CD4-positive, alpha-beta T cell (primary cell): ENCODE measurements around the gene IFNGR2. TPM values are rescaled to one million over a fixed set of nuclear protein-coding genes. Genes with fewer than 3 reads are reported as not detected.
A peak's percentile ranks its signal among the peaks of the same experiment; 100 is the strongest.

Experiments
- ATAC-seq: fragments of 200-7000 bp; cut with Tn5 transposase; one replicate; pipeline ENCODE4 v1.10.0; 2022; ENCODE audit warnings: mild to moderate bottlenecking; ENCODE audit not compliant: poor library complexity
- CTCF ChIA-PET: fragments of 350-600 bp; sonication (Branson Sonifier 250); formaldehyde crosslinking; loops from one replicate; lab custom pipeline; 2021; ENCODE audit warnings: antibody characterized with exemption, inconsistent platforms; lab: Charles Lee
- POLR2A ChIA-PET: fragments of 350-600 bp; sonication (Branson Sonifier 250); formaldehyde crosslinking; loops from one replicate; lab custom pipeline; 2021; ENCODE audit warnings: antibody characterized with exemption, inconsistent platforms; lab: Charles Lee
- DNase-seq, 14 experiments: peaks; one replicate each; pipeline ENCODE4 v3.0.0-alpha.2; 2013 to 2020; ENCODE audit warnings: mixed read lengths in 2 of 14
- H3K27ac ChIP-seq, 2 donors: one replicate each; pipeline versions ENCODE4 v1.5.1 to v1.7.0; 2013; ENCODE audit warnings: low read length in 2 of 2, low read depth in 1 of 2, mild to moderate bottlenecking in 1 of 2
- H3K27me3 ChIP-seq, 2 experiments: 1 replicate in 1 of 2; 2 replicates in 1 of 2; pipeline versions ENCODE4 v1.6.1 to v1.7.0; 2013; ENCODE audit warnings: low read length in 2 of 2, control low read depth in 1 of 2, mild to moderate bottlenecking in 1 of 2, moderate library complexity in 1 of 2; ENCODE audit not compliant: insufficient read depth in 2 of 2, control insufficient read depth in 1 of 2
- H3K36me3 ChIP-seq: one replicate; pipeline ENCODE4 v1.6.1; 2013; ENCODE audit warnings: low read length, control low read depth; ENCODE audit not compliant: insufficient read depth
- H3K4me1 ChIP-seq: one replicate; pipeline ENCODE4 v1.6.1; 2013; ENCODE audit warnings: low read length, control low read depth; ENCODE audit not compliant: insufficient read depth
- H3K4me3 ChIP-seq: one replicate; pipeline ENCODE4 v1.5.1; 2013; ENCODE audit warnings: mild to moderate bottlenecking, low read length, moderate library complexity
- H3K9me3 ChIP-seq, 2 experiments: 1 replicate in 1 of 2; 2 replicates in 1 of 2; pipeline versions ENCODE4 v1.6.1 to v1.7.0; 2013; ENCODE audit warnings: low read length in 2 of 2, mild to moderate bottlenecking in 2 of 2, control low read depth in 1 of 2, moderate library complexity in 1 of 2; ENCODE audit not compliant: control insufficient read depth in 1 of 2, insufficient read depth in 1 of 2
- H3K27ac Mint-ChIP-seq: one replicate; pipeline ENCODE4 v1.8.0; 2020; ENCODE audit warnings: mixed read lengths
- H3K27me3 Mint-ChIP-seq: one replicate; pipeline ENCODE4 v1.8.0; 2021; ENCODE audit warnings: mixed read lengths
- H3K36me3 Mint-ChIP-seq: one replicate; pipeline ENCODE4 v1.8.0; 2021; ENCODE audit warnings: low read depth, mixed read lengths
- H3K4me1 Mint-ChIP-seq: one replicate; pipeline ENCODE4 v1.8.0; 2021; ENCODE audit warnings: low read depth, mixed read lengths
- H3K4me3 Mint-ChIP-seq: one replicate; pipeline ENCODE4 v1.8.0; 2020; ENCODE audit warnings: mild to moderate bottlenecking, mixed read lengths
- H3K9me3 Mint-ChIP-seq: one replicate; pipeline ENCODE4 v1.8.0; 2020; ENCODE audit warnings: mixed read lengths
- intact Hi-C, 2 experiments: fragments of 100-400 bp; cut with DNase I in 1 of 2; cut with micrococcal nuclease in 1 of 2; formaldehyde crosslinking; loops; one replicate each; pipeline versions ENCODE4 v1.15.1 to v1.9.0; 2023 to 2025; cut with DNase I, micrococcal nuclease
- total RNA-seq, 174 experiments: library from RNA in 2 of 174; stranded (reverse) in 2 of 174; gene quantifications; one replicate each; pipeline ENCODE4 v1.2.3 and lab custom pipeline; 2021 to 2026
- TF ChIP-seq, protein P1 (sequence below): fragments of 200-600 bp; IDR thresholded peaks from one replicate; pipeline ENCODE4 v1.8.0; 2022; ENCODE audit warnings: antibody characterized with exemption, mild to moderate bottlenecking

Gene IFNGR2
- total RNA-seq, 2 experiments from 2014 or later, result 14.6 to 17.7 TPM

DNA sequence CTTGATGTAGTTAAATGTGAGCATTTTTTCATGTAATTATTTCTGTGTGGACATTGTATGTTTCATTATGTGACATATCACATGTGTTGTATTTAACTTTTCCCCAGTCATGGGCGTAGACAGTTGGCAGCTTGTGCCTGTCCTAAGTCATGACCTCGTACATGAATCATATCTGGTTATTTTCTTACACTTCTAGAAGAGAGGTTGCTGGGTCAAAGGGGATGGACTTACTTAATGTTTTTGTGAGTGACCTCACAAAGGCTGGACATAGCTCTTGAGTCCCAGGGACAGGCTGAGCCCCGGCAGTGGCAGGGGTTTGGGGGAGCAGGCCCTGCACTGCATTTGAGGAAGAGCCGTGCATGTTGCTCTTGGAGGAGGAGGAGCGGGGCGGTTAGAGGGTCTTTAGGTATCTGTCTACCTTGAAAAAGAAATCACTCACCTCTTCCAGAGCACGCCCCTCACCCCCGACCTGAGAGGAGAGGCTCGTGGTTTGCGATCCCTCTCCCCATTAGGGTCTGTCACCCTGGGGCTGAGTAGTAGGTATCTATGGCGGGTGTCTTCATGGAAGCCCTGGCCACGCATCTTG, 16.4 kb downstream of the IFNGR2 start:
- TF ChIP-seq, protein P1, sequence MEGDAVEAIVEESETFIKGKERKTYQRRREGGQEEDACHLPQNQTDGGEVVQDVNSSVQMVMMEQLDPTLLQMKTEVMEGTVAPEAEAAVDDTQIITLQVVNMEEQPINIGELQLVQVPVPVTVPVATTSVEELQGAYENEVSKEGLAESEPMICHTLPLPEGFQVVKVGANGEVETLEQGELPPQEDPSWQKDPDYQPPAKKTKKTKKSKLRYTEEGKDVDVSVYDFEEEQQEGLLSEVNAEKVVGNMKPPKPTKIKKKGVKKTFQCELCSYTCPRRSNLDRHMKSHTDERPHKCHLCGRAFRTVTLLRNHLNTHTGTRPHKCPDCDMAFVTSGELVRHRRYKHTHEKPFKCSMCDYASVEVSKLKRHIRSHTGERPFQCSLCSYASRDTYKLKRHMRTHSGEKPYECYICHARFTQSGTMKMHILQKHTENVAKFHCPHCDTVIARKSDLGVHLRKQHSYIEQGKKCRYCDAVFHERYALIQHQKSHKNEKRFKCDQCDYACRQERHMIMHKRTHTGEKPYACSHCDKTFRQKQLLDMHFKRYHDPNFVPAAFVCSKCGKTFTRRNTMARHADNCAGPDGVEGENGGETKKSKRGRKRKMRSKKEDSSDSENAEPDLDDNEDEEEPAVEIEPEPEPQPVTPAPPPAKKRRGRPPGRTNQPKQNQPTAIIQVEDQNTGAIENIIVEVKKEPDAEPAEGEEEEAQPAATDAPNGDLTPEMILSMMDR, result no peak
- ATAC-seq (no peak), DNase-seq (peak in 1 of 14 experiments; percentile 27)
- ChIA-PET POLR2A (interaction anchor here (0.7 kb wide), 1 partner anchor 98 kb away, joined by 3 read pairs; no protein-coding TSS in a partner anchor), CTCF (interaction anchor here (0.6 kb wide), 1 partner anchor 19 kb away, joined by 4 read pairs; no protein-coding TSS in a partner anchor)
- Mint-ChIP-seq H3K27me3 (no peaks in the 10 kb centered on the region), H3K4me3 (no peak overlapping the region), H3K4me1 (peaks cover 9% of the 10 kb centered on the region), H3K27ac (no peak overlapping the region), H3K9me3 (no peaks in the 10 kb centered on the region), H3K36me3 (peaks cover 75% of the 10 kb centered on the region)
- Histone ChIP-seq H3K27me3 (no peaks in the 10 kb centered on the region), H3K9me3 (no peaks in the 10 kb centered on the region), H3K36me3 (peaks cover 53% of the 10 kb centered on the region), H3K4me1 (peaks cover 5% of the 10 kb centered on the region), H3K4me3 (no peak overlapping the region), H3K27ac (no peak overlapping the region)
- intact Hi-C loops, result no loop called here

DNA sequence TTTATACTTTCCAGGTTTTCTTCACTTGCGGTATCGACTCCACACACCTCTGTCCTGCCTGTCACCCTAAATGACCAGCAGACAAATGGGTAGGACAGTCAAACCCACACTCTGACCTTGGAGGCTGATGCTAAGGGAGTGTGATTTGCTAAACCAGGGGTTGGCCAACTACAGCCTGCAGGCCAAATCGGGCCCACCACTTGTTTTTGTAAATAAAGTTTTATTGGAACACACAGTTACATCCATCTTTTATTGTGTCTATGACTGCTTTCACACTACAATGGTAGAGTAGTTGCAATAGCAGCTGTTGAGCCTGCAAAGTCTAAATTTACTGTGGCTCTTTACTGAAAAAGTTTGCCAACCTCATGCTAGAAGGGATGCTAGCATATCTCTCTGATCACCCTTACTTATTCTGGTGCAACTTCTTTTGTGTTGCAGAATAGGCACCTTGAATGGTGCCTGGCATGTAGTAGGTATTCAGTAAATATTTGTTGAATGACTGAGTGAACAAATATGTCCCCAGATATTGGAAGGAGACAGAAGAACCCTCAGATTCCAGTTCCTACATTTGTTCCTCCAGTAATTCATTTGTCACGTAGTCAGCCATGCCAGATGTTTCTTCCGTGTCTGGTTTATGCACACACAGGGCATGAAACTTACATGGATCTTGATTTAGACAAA, 18.6 kb downstream of the IFNGR2 start:
- Histone ChIP-seq H3K27ac (no peak overlapping the region), H3K4me3 (no peak overlapping the region), H3K36me3 (peaks cover 51% of the 10 kb centered on the region), H3K9me3 (no peaks in the 10 kb centered on the region), H3K27me3 (no peaks in the 10 kb centered on the region), H3K4me1 (no peaks in the 10 kb centered on the region)
- Mint-ChIP-seq H3K9me3 (no peaks in the 10 kb centered on the region), H3K36me3 (peaks cover 72% of the 10 kb centered on the region), H3K4me3 (no peak overlapping the region), H3K27me3 (no peaks in the 10 kb centered on the region), H3K27ac (no peak overlapping the region), H3K4me1 (no peaks in the 10 kb centered on the region)
- ATAC-seq, result no peak
- POLR2A ChIA-PET, result interaction anchor here (1.9 kb wide), 1 partner anchor 61 kb away, joined by 5 read pairs; no protein-coding TSS in a partner anchor
- DNase-seq, result no peak
- intact Hi-C loops, result no loop called here
- CTCF ChIA-PET, result no interaction called here
- TF ChIP-seq, protein P1, result no peak

DNA sequence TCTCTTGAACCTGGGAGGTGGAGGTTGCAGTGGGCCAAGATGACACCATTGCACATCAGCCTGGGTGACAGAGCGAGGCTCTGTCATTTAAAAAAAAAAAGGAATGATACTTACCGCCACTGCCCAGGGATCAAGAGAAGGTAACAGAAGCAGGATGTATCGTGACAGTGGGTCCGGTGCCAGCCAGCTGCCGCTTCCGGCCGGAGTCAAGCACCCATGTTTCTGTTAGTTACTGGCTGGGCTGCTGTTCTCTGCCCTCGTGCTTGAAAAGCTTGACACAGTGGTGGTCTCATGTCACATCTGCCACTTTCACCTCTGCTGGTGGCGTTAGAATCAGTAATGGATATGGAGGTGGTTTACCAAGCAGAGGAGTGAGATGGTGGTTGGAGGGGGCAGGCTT, 21.0 kb downstream of the IFNGR2 start:
- no peaks in the 10 kb centered on the region for H3K4me1 ChIP-seq
- intact Hi-C loops, result no loop called here
- no peak overlapping the region for H3K27ac Mint-ChIP-seq
- no peaks in the 10 kb centered on the region for H3K27me3 Mint-ChIP-seq
- no peaks in the 10 kb centered on the region for H3K9me3 Mint-ChIP-seq
- H3K9me3 ChIP-seq, result no peaks in the 10 kb centered on the region
- peaks cover 77% of the 10 kb centered on the region for H3K36me3 Mint-ChIP-seq
- H3K4me3 Mint-ChIP-seq, result no peak overlapping the region
- no peaks in the 10 kb centered on the region for H3K4me1 Mint-ChIP-seq
- no peak for ATAC-seq
- H3K4me3 ChIP-seq, result no peak overlapping the region
- DNase-seq, result no peak
- peaks cover 50% of the 10 kb centered on the region for H3K36me3 ChIP-seq
- TF ChIP-seq, protein P1, result no peak
- CTCF ChIA-PET, result interaction anchor here (0.5 kb wide), 1 partner anchor 53 kb away, joined by 3 read pairs; no protein-coding TSS in a partner anchor
- no peak overlapping the region for H3K27ac ChIP-seq
- POLR2A ChIA-PET, result no interaction called here
- H3K27me3 ChIP-seq, result no peaks in the 10 kb centered on the region
